Endodermal cell (in vitro differentiated cells): ENCODE results near the gene AKAP7. TPM values are rescaled to one million over a fixed set of nuclear protein-coding genes. Genes with fewer than 3 reads are reported as not detected.

Source experiments
- DNase-seq: peaks from one replicate; pipeline ENCODE4 v3.0.0-alpha.2; 2017
- H3K27ac ChIP-seq: 2 replicates; pipeline ENCODE4 v1.5.1; 2013; ENCODE audit warnings: mild to moderate bottlenecking, low read depth, low read length, moderate library complexity
- H3K27me3 ChIP-seq: 2 replicates; pipeline ENCODE4 v1.6.1; 2013; ENCODE audit warnings: mild to moderate bottlenecking, low read length, moderate library complexity; ENCODE audit not compliant: insufficient read depth, control insufficient read depth, poor library complexity, severe bottlenecking
- H3K36me3 ChIP-seq: 2 replicates; pipeline ENCODE4 v1.7.0; 2013; ENCODE audit warnings: mild to moderate bottlenecking, low read length, moderate library complexity; ENCODE audit not compliant: control insufficient read depth, insufficient read depth
- H3K4me1 ChIP-seq: one replicate; pipeline ENCODE4 v1.7.0; 2013; ENCODE audit warnings: low read length; ENCODE audit not compliant: control insufficient read depth, insufficient read depth
- H3K4me3 ChIP-seq: 2 replicates; pipeline ENCODE4 v1.5.1; 2013; ENCODE audit warnings: mild to moderate bottlenecking, low read length, moderate library complexity
- H3K9ac ChIP-seq: 2 replicates; pipeline ENCODE4 v1.6.1; 2013; ENCODE audit warnings: mild to moderate bottlenecking, low read length, moderate library complexity; ENCODE audit not compliant: poor library complexity, severe bottlenecking; ENCODE audit errors: extremely low read depth
- H3K9me3 ChIP-seq: 2 replicates; pipeline ENCODE4 v1.6.1; 2013; ENCODE audit warnings: mild to moderate bottlenecking, low read length, moderate library complexity; ENCODE audit not compliant: control insufficient read depth
- H3K27ac Mint-ChIP-seq: 2 replicates; pipeline ENCODE4 v1.8.0; 2020; ENCODE audit warnings: mixed read lengths
- H3K27me3 Mint-ChIP-seq: 2 replicates; pipeline ENCODE4 v1.8.0; 2021; ENCODE audit warnings: mild to moderate bottlenecking, mixed read lengths; ENCODE audit not compliant: insufficient read depth
- H3K36me3 Mint-ChIP-seq: 2 replicates; pipeline ENCODE4 v1.8.0; 2020; ENCODE audit warnings: low read depth, mixed read lengths
- H3K4me1 Mint-ChIP-seq: 2 replicates; pipeline ENCODE4 v1.8.0; 2020; ENCODE audit warnings: mixed read lengths
- H3K4me3 Mint-ChIP-seq: 2 replicates; pipeline ENCODE4 v1.8.0; 2020; ENCODE audit warnings: mild to moderate bottlenecking, moderate library complexity, mixed read lengths
- H3K9me3 Mint-ChIP-seq: 2 replicates; pipeline ENCODE4 v1.8.0; 2020; ENCODE audit warnings: mild to moderate bottlenecking, mixed read lengths
- CTCF ChIP-seq: fragments of 200-600 bp; sonication (generic); conservative IDR thresholded peaks from 2 replicates; pipeline ENCODE4 v1.5.0; 2021; ENCODE audit warnings: antibody characterized with exemption, mild to moderate bottlenecking
- WGBS, 2 experiments: methylation state at CpG; one replicate each; pipeline versions ENCODE4 v1.1.5 to v1.1.7; 2013; ENCODE audit warnings: missing lambda C conversion rate in 2 of 2, mixed read lengths in 1 of 2; ENCODE audit not compliant: insufficient coverage in 1 of 2, insufficient read length in 1 of 2; 5-methylcytosine and 5-hydroxymethylcytosine counted together
- total RNA-seq, 2 donors: library from RNA; stranded (reverse); fragmentation: NEBNext Ultra II Directional in 1 of 2; extraction: Animal tissue kit (Norgen Biotek cat#: 25700) in 1 of 2; gene quantifications; 2 replicates in 1 of 2; 3 replicates in 1 of 2; pipeline ENCODE4 v1.2.1, GENCODE V29; 2021

The AKAP7 gene
- total RNA-seq, 2 donors from 2014 or later, result 6.2 to 6.7 TPM

- Mint-ChIP-seq H3K9me3 (peaks cover 22% of the 10 kb centered on the region), H3K36me3 (peaks cover 20% of the 10 kb centered on the region), H3K4me3 (no peak overlapping the region), H3K27me3 (no peaks in the 10 kb centered on the region), H3K4me1 (no peaks in the 10 kb centered on the region), H3K27ac (no peak overlapping the region)
- 93 to 100% methylated on average over 2 to 3 of the region's 3 CpGs for WGBS, 2 experiments
- H3K4me1 ChIP-seq, result no peaks in the 10 kb centered on the region
- peaks cover 14% of the 10 kb centered on the region for H3K9me3 ChIP-seq
- no peak for TF ChIP-seq CTCF
- H3K27ac ChIP-seq, result no peak overlapping the region
- no peak overlapping the region for H3K9ac ChIP-seq
- H3K4me3 ChIP-seq, result no peak overlapping the region
- DNase-seq, result no peak
- H3K27me3 ChIP-seq, result no peaks in the 10 kb centered on the region
- H3K36me3 ChIP-seq, result no peaks in the 10 kb centered on the region
Measured at GRCh38 chr6:131143319-131143718, 8.1 kb downstream of the AKAP7 start.

- H3K36me3 Mint-ChIP-seq, result peaks cover 14% of the 10 kb centered on the region
- no peaks in the 10 kb centered on the region for H3K4me1 ChIP-seq
- H3K9me3 ChIP-seq, result peaks cover 14% of the 10 kb centered on the region
- H3K27me3 Mint-ChIP-seq, result no peaks in the 10 kb centered on the region
- DNase-seq, result no peak
- H3K36me3 ChIP-seq, result no peaks in the 10 kb centered on the region
- no peak overlapping the region for H3K4me3 ChIP-seq
- no peak overlapping the region for H3K27ac ChIP-seq
- 90 to 100% methylated on average over 1 to 2 of the region's 2 CpGs for WGBS, 2 experiments
- H3K9ac ChIP-seq, result no peak overlapping the region
- H3K27me3 ChIP-seq, result no peaks in the 10 kb centered on the region
- H3K9me3 Mint-ChIP-seq, result peaks cover 16% of the 10 kb centered on the region
- no peaks in the 10 kb centered on the region for H3K4me1 Mint-ChIP-seq
- H3K27ac Mint-ChIP-seq, result no peak overlapping the region
- H3K4me3 Mint-ChIP-seq, result no peak overlapping the region
- TF ChIP-seq CTCF, result no peak
Measured at GRCh38 chr6:131146865-131147264, 11.6 kb downstream of the AKAP7 start.

- Mint-ChIP-seq H3K4me1 (no peaks in the 10 kb centered on the region), H3K27ac (no peak overlapping the region), H3K4me3 (no peak overlapping the region), H3K36me3 (no peaks in the 10 kb centered on the region), H3K9me3 (no peaks in the 10 kb centered on the region), H3K27me3 (no peaks in the 10 kb centered on the region)
- Histone ChIP-seq H3K9ac (no peak overlapping the region), H3K27ac (no peak overlapping the region), H3K27me3 (no peaks in the 10 kb centered on the region), H3K36me3 (no peaks in the 10 kb centered on the region), H3K4me3 (no peak overlapping the region), H3K4me1 (no peaks in the 10 kb centered on the region), H3K9me3 (no peaks in the 10 kb centered on the region)
- TF ChIP-seq CTCF, result no peak
- WGBS, 2 experiments, result 95 to 100% methylated on average over 1 to 2 of the region's 2 CpGs
- DNase-seq, result no peak
Measured at GRCh38 chr6:131156411-131156810, 21.1 kb downstream of the AKAP7 start.
